Esophagus muscularis mucosa (tissue), 4 donors: ENCODE data around the gene MCAM. TPM values are rescaled to one million over a fixed set of nuclear protein-coding genes. Genes with fewer than 3 reads are reported as not detected.

ENCODE experiments used
- DNase-seq: peaks from one replicate; pipeline ENCODE4 v3.0.0-alpha.2; 2017; ENCODE audit errors: extremely low spot score
- H3K27ac ChIP-seq, 4 donors: fragments of 200-600 bp; sonication (generic); replicated peaks in 1 of 4; 1 replicate in 3 of 4; 2 replicates in 1 of 4; pipeline ENCODE4 v1.5.1; 2016 to 2019; ENCODE audit warnings: mild to moderate bottlenecking in 1 of 4
- H3K27me3 ChIP-seq, 4 donors: fragments of 200-600 bp; sonication (generic); one replicate each; pipeline versions ENCODE4 v1.5.1 to v1.6.0; 2016 to 2019
- H3K36me3 ChIP-seq, 4 donors: fragments of 200-600 bp; sonication (generic); one replicate each; pipeline ENCODE4 v1.5.1; 2016 to 2019
- H3K4me1 ChIP-seq, 4 donors: fragments of 200-600 bp; sonication (generic); one replicate each; pipeline ENCODE4 v1.5.1; 2016 to 2019
- H3K4me3 ChIP-seq, 4 donors: fragments of 200-600 bp; sonication (generic); 1 replicate in 2 of 4; 2 replicates in 2 of 4; pipeline ENCODE4 v1.5.1; 2016 to 2019; ENCODE audit warnings: mild to moderate bottlenecking in 4 of 4, moderate library complexity in 1 of 4
- H3K9me3 ChIP-seq, 4 donors: fragments of 200-600 bp; sonication (generic); 1 replicate in 3 of 4; 2 replicates in 1 of 4; pipeline ENCODE4 v1.5.1; 2016 to 2019
- CTCF ChIP-seq, 3 experiments: fragments of 200-600 bp in 2 of 3; fragments of 450-650 bp in 1 of 3; sonication (generic) in 2 of 3; IDR thresholded peaks; one replicate each; pipeline ENCODE4 v1.5.1; 2017 to 2019; ENCODE audit warnings: antibody characterized with exemption in 3 of 3, mild to moderate bottlenecking in 2 of 3, moderate library complexity in 1 of 3
- EP300 ChIP-seq: sonication (generic); formaldehyde crosslinking; IDR thresholded peaks from one replicate; pipeline ENCODE4 v1.6.1; 2017; ENCODE audit warnings: antibody characterized with exemption
- POLR2A ChIP-seq: fragments of 450-650 bp; IDR thresholded peaks from one replicate; pipeline ENCODE4 v1.6.1; 2017; ENCODE audit warnings: antibody characterized with exemption, moderate library complexity, mild to moderate bottlenecking, low read depth
- POLR2AphosphoS5 ChIP-seq, 2 donors: sonication (generic); formaldehyde crosslinking; IDR thresholded peaks; one replicate each; pipeline ENCODE4 v1.6.1; 2017; ENCODE audit warnings: antibody characterized with exemption in 2 of 2
- WGBS: methylation state at CpG from one replicate; pipeline ENCODE4 v1.1.5; 2018; 5-methylcytosine and 5-hydroxymethylcytosine counted together
- intact Hi-C: fragments of 100-400 bp; cut with DNase I; formaldehyde crosslinking; loops from one replicate; pipeline ENCODE4 v1.15.1; 2023
- total RNA-seq, 4 donors: library from RNA; depleted of rRNA; stranded (reverse); fragments of >200 nt; gene quantifications; one replicate each; pipeline versions ENCODE4 v1.1.0 to v1.2.1, GENCODE V29; 2016

The MCAM gene
- total RNA-seq, 4 donors from 2014 or later: 607 to 1,312 (median 805) TPM

- H3K4me1 ChIP-seq: peaks cover 45 to 59% (median 47%) of the 10 kb centered on the region in 4 donors
- DNase-seq: no peak
- no peak for TF ChIP-seq EP300
- no peak for TF ChIP-seq POLR2AphosphoS5 (IDR thresholded peaks at IDR 0.05)
- TF ChIP-seq POLR2A: no peak
- TF ChIP-seq CTCF (IDR thresholded peaks at IDR 0.05): no peak
- H3K36me3 ChIP-seq: peaks cover 11 to 31% (median 24%) of the 10 kb centered on the region in 4 donors
- no peaks in the 10 kb centered on the region for H3K9me3 ChIP-seq
- H3K4me3 ChIP-seq: peak overlapping the region; percentile 48 to 68 (median 62)
- H3K27ac ChIP-seq: peak overlapping the region; percentile 84 to 86 (median 86)
- WGBS: 52% methylated on average over 9 of the region's 13 CpGs
- intact Hi-C loops: loop anchor here (5.0 kb wide), 1 partner anchor 115 kb away; no protein-coding TSS in a partner anchor
- H3K27me3 ChIP-seq: no peaks in the 10 kb centered on the region
Measured at GRCh38 chr11:119357074-119357473, 40.1 kb upstream of the MCAM start.

GRCh38 chr11:119356349-119357031 lies 39.6 kb upstream of the MCAM start:
- H3K4me1 ChIP-seq: peaks cover 39 to 58% (median 47%) of the 10 kb centered on the region in 4 donors
- intact Hi-C loops: loop anchor here (1.0 to 5.0 kb wide), 2 partner anchors 18 to 116 kb away; no protein-coding TSS in a partner anchor
- no peaks in the 10 kb centered on the region for H3K9me3 ChIP-seq
- TF ChIP-seq POLR2AphosphoS5 (IDR thresholded peaks at IDR 0.05) (peak; percentile 39 to 47), CTCF (IDR thresholded peaks at IDR 0.05) (peak; percentile 69 to 96 (median 93)), EP300 (no peak), POLR2A (no peak)
- H3K27me3 ChIP-seq: no peaks in the 10 kb centered on the region
- DNase-seq: no peak
- H3K4me3 ChIP-seq: peak overlapping the region; percentile 48 to 68 (median 62)
- peaks cover 11 to 31% (median 24%) of the 10 kb centered on the region in 4 donors for H3K36me3 ChIP-seq
- H3K27ac ChIP-seq: peak overlapping the region; percentile 84 to 86 (median 86)
- 2% methylated on average over 28 of the region's 54 CpGs for WGBS

- no peak for TF ChIP-seq CTCF (IDR thresholded peaks at IDR 0.05)
- no peak for TF ChIP-seq POLR2A
- no peak for TF ChIP-seq POLR2AphosphoS5 (IDR thresholded peaks at IDR 0.05)
- TF ChIP-seq EP300: no peak
- H3K27ac ChIP-seq: peak overlapping the region in 3 of 4 donors; percentile 15 to 86 (median 85)
- H3K36me3 ChIP-seq: peaks cover 11 to 31% (median 24%) of the 10 kb centered on the region in 4 donors
- intact Hi-C loops: loop anchor here (5.0 kb wide), 1 partner anchor 117 kb away; no protein-coding TSS in a partner anchor
- no peaks in the 10 kb centered on the region for H3K27me3 ChIP-seq
- peaks cover 27 to 46% (median 35%) of the 10 kb centered on the region in 4 donors for H3K4me1 ChIP-seq
- WGBS: 73% methylated on average over 9 of the region's 9 CpGs
- no peak for DNase-seq
- no peaks in the 10 kb centered on the region for H3K9me3 ChIP-seq
- no peak overlapping the region for H3K4me3 ChIP-seq
Measured at GRCh38 chr11:119355091-119355843, 38.3 kb upstream of the MCAM start.

GRCh38 chr11:119352857-119353260 lies 35.9 kb upstream of the MCAM start:
- Histone ChIP-seq H3K4me1 (peaks cover 26 to 41% (median 33%) of the 10 kb centered on the region in 4 donors), H3K27ac (peak overlapping the region; percentile 48 to 67 (median 50)), H3K27me3 (no peaks in the 10 kb centered on the region), H3K36me3 (peaks cover 0 to 9% (median 4%) of the 10 kb centered on the region in 4 donors), H3K4me3 (no peak overlapping the region), H3K9me3 (no peaks in the 10 kb centered on the region)
- DNase-seq: no peak
- 40% methylated on average over 4 of the region's 4 CpGs for WGBS
- intact Hi-C loops: no loop called here
- peak in 1 of 2 donors; percentile 42 for TF ChIP-seq POLR2AphosphoS5 (IDR thresholded peaks at IDR 0.05)
- no peak for TF ChIP-seq POLR2A
- no peak for TF ChIP-seq EP300

GRCh38 chr11:119351232-119351631 lies 34.3 kb upstream of the MCAM start:
- 50% methylated on average over 2 of the region's 2 CpGs for WGBS
- TF ChIP-seq POLR2A (no peak), POLR2AphosphoS5 (IDR thresholded peaks at IDR 0.05) (no peak), CTCF (IDR thresholded peaks at IDR 0.05) (no peak), EP300 (no peak)
- intact Hi-C loops: no loop called here
- peaks cover 14 to 30% (median 22%) of the 10 kb centered on the region in 4 donors for H3K4me1 ChIP-seq
- no peaks in the 10 kb centered on the region for H3K27me3 ChIP-seq
- no peak overlapping the region for H3K4me3 ChIP-seq
- no peak overlapping the region for H3K27ac ChIP-seq
- H3K36me3 ChIP-seq: no peaks in the 10 kb centered on the region
- no peaks in the 10 kb centered on the region for H3K9me3 ChIP-seq
- DNase-seq: no peak
